ENCODE results near the gene CRYM.

The CRYM gene

DNA sequence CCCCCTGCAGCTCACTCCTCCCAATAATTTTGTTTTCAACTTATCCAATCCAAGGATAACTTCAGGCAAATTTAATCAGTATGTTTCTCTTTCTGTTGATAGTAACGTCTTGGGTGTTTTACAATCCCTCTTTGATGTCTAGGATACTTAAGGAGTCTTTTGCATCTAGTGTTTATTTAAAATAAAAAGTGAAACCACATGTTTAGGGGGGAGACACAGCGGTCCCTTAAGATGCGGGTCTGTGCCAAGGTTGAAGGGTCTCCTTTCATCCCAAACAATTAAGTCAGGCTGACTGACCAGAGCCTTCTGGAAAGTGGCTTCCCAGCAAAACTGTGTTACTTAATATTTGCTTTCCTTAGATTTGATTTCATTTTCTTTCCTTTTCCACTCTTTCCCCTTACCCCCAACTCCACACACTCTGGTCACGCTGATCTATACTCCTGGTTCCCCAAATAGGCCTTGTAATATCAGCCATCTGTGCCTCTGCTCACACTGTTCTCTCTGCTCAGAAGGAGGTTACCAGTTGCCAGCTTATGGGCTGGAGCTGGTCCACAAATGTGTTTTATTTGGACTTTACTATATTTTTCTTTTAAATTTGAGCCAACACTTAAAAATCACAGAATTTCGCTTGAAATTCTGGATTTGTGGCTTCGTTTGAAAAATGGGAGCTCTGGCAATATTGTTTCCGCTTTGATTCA, 33.4 kb downstream of the CRYM start:
- DNase-seq (ENCODE audit: low read depth): no peak

DNA sequence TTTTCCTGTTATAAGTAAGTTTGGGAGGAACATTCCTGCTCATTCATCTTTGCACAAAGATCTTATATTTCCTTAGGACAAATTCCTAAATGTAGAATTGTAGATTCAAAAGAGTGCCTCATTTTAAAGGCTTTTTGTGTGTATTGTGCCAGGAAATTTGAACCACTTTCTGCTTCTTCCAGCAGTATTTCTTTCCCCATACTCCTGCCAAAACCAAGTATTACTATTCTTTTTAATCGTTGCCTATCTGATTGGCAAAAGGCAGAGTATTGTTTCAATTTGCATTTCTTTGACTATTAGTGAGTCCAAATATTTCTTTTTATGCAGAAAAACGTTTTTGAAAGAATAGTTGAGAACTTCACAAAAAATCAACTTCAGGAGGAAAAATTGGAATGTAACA, 35.3 kb downstream of the CRYM start:
- no peak for DNase-seq (ENCODE audit: low read depth)

DNA sequence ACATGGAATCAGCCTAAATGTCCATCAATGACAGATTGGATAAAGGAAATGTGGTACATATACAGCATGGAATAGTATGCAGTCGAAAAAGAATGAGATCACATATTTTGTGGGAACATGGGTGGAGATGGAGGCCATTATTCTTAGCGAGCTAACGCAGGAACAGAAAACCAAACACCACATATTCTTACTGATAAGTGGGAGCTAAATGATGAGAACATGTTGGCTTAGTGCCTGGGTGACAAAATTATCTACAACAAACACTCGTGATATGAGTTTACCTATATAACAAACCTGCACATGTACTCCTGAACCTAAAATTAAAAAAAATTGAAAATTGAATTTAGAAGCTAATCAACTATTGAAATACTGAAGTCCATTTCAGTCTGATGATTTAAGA, 38.4 kb downstream of the CRYM start:
- DNase-seq (ENCODE audit: low read depth): no peak

DNA sequence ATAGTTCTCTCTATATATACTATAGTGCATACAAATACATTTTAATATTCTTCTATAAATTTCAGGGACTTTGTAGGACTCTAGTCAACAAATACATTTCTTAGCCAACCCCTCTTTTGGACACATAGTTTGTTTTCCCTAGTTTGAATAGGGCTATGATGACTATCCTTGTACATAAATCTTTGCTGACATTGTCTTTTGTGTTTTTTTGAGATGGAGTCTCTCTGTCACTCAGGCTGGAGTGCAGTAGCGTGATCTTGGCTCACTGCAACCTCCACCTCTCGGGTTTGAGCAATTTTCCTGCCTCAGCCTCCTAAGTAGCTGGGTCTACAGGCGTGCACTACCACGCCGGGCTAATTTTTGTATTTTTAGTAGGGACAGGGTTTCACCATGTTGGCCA, 41.3 kb downstream of the CRYM start:
- DNase-seq (ENCODE audit: low read depth): no peak

DNA sequence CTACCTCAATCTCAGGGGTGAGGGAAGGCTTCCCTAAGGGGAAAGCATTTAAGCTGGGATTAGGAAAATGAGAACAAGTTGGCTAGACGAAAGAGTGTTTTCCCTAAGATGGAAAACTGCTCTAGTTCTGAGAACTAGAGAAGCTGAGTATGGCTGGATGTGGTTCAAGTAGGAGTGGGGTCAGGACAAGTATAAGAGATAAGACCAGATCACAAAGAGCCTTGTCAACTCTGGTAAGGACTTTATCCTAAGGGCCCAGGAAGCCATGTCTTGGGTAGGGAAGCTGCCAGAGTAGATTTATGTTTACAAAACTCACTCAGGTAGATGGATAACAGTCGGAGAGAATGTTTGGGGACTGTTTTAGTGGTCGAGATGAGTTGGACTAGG, 42.9 kb downstream of the CRYM start:
- no peak for DNase-seq (ENCODE audit: low read depth)

DNA sequence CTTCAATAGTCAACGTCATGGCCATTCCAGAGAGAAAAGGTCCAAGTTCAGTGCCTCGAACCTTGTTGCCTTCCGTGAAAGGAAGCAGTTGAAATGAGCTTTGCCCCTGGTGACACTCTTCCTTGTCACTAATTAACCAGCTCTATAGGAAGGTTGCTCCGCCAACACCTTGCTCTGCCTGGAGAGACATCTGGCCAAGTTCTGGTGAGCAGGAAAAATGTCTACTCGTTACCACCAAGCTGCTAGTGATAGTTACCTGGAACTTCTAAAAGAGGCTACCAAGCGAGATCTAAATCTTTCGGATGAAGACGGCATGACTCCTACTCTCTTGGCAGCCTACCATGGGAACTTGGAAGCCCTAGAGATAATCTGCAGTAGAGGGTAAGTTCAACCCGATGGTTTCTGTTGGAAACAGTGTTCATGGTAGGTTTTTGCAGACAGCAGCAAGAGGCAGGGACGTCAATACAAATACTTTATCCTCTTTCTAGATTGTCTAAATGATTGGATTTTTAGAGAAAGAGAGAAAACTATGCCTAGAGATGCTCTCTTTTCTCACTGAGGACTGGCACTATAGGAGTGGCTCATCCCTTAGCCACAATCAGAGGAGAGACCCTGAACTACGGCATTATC, 44.5 kb downstream of the CRYM start, which contains the start of gene ANKS4B:
TSS of gene ANKS4B (plus strand) at position 179 of the 630 bp plus-strand sequence. CDS start at position 218, 39 bp downstream.
- no peak for DNase-seq (ENCODE audit: low read depth)

DNA sequence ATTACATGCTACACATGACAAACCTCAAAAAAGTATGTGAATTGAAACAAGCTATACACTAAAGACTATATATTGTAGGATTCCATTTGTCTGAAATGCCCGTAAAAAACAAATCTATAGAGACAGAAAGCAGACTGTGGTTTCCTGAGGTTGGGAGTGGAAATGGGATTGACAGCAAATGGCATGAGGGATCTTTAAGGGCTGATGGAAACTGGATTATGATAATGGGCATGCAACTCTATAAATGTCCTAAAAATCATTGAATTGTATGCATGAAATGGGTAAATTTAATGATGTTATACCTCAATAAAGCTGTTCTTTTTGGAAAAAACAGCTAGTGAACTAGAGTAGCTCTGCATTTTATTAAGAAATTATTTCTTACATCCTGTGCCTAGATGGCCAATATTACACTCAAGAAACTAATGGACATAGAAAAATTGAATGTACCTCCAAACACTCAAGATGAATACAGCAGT, 45.0 kb downstream of the CRYM start:
- no peak for DNase-seq (ENCODE audit: low read depth)

DNA sequence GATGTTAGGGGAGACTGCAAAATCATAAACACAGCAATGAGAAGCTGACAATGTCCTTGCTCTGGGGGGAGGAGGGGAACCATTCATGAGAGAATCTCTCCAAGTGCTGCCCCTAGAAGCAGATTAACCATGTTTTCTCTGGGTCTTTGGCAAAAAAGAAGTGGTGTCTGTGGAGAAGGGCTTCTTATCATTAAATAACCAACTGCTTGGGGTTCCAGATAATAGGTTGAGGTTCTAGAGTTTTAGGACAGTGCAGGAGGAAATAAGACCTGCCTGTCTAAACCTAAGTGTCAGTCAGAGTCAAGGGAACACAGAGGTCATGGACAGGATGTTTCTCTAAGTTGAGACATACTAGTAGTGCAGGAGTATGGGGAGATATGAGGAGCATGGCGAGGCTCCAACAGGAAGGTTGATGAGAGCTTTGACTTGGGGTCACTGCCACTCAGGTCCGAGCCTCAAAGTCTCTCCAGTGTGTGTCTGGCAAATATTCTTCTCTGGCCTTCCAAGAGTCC, 49.7 kb downstream of the CRYM start:
- no peak for DNase-seq (ENCODE audit: low read depth)

DNA sequence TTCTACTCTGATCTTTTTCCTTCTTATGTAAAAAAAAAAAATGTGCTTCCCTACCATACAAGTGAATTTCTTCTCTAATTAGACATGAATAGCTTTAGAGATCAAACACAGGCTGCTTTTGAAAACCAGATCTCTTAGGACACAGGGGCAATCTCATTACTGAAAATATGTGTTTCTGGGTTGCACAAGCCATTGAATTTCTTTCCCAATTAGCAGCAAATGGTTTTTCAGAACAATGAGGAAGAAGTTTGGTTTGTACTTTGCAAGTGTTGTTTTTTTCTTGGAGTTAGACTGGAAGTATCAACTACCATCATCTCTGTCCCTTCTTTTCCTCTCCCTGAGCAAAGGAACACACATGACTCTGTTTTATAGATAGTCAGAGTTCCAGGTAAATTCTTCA, 50.2 kb downstream of the CRYM start:
- DNase-seq (ENCODE audit: low read depth): no peak

DNA sequence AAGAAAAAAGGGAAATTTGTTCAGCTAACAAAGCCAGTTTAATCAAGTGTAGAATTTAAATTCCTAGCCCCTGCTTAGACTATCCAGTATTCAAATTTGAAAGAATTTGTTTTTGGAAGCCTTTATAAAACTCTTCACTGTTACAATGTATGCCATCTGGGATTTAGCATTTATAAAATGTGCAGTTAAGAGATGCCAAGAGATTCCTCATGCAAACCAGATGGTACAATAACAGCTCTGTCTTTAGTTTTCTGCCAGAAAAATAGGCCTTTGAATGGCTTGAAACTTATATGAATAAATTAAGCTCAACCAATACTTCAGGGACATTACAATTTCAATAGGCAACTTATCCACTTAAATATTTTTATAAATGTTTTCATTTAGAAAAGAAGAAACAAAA, 51.3 kb downstream of the CRYM start:
- DNase-seq (ENCODE audit: low read depth): no peak

DNA sequence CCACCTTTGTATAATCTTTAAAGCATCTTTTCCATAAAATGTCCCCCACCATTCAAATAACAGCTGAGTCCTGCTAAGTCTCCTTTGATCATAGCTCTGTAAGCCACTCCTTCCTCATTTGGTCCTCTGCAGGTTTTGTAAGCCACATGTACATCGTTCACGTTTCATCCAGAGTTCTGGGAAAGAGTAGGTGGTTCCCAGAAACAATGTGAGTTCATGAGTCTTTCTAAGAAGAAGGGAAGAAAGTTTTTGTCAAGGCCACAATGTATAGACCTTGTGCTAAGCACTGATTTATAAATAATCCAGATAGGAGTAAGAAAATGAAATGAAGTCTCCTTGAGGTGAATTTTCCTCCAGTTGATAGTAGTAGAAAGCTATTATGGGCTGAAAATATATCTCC, 53.3 kb downstream of the CRYM start:
- DNase-seq (ENCODE audit: low read depth): no peak

DNA sequence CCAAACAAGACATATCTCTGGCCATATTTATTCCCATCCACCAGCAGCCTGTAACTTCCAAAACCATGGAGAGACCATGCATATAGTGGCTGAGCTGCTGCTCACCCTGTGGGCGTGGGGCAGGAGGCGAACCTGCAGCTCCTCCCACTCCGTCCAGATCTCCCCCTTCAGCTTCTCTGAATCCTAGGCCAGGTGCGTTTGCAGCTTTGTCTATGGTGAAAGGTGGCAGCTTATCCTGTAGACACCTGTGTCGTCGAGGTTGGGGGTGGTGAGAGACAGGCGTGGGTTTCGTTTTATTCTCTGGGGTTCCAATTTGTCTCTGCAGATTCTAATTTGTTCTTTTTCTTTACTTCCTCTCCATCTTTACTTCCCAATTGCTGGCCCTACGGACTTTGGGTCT, 54.3 kb downstream of the CRYM start:
- no peak for DNase-seq (ENCODE audit: low read depth)

DNA sequence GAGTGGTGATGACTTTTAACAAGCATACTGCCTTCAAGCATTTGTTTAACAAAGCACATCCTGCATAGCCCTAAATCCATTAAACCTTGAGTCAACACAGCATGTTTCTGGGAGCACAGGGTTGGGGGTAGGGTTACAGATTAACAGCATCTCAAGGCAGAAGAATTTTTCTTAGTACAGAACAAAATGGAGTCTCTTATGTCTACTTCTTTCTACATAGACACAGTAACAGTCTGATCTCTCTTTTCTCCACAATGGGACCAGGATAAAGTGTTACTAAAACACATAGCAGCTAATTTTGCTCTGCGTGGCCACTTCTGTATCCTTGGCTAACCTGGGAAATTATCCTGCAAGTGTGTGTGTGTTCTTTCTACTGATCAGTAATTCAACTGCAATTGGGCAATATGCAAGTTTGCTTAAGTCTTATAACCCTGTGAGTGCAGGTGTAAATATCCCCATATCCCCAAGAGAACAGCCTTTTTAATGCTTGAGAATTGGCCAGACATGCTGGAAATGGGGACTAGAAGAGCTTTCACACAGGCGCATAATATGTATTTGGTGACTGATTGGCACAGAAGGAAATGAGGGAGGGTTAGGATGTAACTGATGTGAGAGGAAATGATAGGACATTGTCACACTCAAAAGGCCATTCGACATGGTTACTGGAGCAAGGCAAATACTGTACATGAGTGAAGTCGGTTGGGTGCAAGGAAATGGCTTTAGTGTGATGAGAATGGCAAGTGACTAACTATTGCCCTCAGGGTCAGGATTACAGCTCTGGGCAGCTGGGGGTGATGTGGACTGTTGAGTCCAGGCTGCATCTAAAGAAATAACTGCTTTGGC, 55.4 kb downstream of the CRYM start:
- DNase-seq (ENCODE audit: low read depth): no peak

DNA sequence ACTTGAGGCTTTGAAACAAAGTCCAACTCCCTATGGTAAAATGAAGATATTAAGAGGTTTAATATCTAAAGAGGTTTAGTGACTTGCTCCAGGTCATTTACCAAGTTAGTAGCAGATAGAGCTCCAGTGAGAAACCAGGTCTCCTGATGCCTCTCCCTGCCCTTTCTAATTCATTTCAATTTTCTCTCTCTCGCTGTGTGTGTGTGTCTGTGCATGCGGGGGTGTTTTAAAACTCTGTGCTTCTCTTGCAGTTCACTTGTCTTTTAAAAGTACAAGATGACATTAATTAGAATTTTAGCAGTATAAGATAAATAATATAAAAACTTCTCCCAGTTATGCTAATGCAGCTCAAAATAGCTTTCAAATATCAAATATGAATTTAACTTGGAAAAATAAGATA, 58.5 kb downstream of the CRYM start:
- no peak for DNase-seq (ENCODE audit: low read depth)

DNA sequence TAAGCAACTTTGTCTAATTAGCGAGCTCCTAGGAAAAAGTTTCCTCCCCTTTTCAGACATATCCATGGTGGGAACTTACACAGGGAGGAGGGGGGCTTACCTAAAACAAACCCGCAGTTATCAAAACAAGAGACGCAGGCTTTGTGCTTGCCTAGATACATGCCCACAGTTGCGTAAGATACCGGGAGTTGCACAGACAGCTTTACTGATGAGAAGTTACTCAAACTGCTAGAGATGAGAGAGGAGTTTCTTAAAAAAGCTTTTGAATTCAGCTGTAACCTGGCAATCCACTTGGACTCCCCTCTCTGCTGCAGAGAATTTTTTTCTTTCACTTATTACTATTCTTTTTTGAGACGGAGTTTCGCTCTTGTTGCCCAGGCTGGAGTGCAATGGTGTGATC, 59.9 kb downstream of the CRYM start:
- DNase-seq (ENCODE audit: low read depth): no peak

DNA sequence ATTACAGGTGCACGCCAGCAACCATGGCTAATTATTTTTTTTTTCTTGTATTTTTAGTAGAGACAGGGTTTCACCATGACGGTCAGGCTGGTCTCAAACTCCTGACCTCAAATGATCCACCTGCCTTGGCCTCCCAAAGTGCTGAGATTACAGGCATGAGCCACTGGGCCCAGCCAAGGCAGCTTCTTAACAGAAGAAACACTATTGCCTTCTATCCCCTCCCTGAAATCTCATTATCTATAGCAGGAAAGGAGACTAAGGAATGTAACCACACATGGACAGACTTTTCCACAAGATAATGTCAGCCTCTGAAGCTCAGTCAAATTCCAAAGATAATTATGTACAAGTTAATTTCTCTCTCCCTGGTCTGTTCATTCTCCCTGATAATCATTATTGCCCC, 61.0 kb downstream of the CRYM start:
- DNase-seq (ENCODE audit: low read depth): no peak

DNA sequence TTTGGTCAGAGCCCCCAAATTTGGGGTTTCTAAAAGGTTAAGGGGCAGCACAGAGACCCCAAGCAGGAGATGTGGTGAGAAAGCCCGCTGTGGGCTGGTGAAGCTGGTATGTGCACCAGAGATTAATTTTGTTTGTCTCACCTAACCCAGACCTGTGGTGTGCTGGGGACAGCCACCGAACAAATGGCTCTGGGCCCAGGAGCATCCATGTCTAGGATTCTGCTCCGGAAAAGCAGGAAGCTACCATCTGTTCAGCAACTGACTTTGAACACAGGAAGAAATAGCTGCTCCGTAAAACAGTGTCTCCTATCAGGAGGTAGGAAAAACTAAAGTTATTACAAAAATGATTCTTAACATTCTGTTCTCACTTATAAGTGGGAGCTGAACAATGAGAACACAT, 64.0 kb downstream of the CRYM start:
- no peak for DNase-seq (ENCODE audit: low read depth)

DNA sequence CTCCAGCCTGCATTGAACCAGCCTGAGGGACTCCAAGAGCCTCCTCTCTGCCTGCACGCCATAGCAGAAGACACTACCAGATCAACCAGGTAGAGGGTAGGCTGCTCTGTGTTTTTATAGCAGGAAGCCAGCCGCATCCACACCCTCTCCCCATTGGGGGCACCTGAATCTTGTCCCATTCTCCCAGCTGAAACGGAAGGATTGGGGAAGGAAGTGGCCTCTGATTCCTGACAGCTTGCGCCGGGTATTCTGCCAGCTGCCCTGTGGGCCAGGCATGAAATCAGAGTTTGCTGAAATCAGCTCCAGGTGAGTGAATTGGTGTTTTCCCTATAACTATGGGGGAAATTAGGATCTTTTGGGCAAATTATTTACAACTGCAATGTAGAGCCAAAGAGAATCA, 66.6 kb downstream of the CRYM start, which contains the start of gene ZP2:
TSS of gene ZP2 (minus strand) at position 89 of the 400 bp plus-strand sequence. CDS start at position 62, 27 bp downstream.
- no peak for DNase-seq (ENCODE audit: low read depth)

All from activated T-cell treated with anti-CD3 and anti-CD28 coated beads for 48 hours (primary cell).